Nucleus accumbens (tissue), 56 donors: ENCODE results near the gene PDGFRB.

Experiments used
- DNase-seq, 56 donors: peaks; one replicate each; lab custom pipeline; 2025; lab: John Stamatoyannopoulos, UW

PDGFRB gene

DNA sequence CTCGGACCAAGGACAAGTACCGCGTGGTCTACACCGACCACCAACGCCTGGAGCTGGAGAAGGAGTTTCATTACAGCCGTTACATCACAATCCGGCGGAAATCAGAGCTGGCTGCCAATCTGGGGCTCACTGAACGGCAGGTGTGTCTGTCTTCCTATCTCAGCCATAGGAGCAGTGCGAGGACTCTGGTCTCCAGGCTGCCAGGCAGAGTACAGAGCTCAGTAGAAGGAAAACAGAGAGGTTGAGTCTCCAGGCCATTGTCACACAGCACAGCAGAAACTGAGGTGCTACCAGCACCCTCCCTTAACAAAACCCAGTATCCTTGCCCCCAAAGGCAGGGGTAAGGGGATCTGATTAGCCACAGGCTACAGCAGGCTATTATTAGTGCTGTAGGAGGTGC lies 27.1 kb upstream of the PDGFRB start:
- no peak for DNase-seq

- DNase-seq: no peak
Measured at GRCh38 chr5:150181766-150182545, 26.3 kb upstream of the PDGFRB start.

DNA sequence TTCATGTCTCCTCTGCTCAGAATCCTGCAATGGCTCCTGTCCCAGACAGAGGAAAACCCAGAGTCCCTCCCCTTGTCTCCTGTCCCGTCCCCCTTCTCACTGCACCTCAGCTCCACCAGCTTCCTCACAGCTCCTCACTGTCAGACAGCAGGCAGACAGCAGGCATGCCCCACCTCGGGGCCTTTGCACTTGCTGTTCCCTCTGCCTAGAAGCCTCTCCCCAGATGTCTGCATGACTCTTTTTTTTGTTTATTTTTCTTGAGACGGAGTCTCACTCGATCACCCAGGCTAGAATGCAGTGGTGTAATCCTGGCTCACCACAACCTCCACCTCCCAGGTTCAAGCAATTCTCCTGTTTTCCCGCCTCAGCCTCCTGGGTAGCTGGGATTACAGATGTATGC lies 25.4 kb upstream of the PDGFRB start:
- no peak for DNase-seq

DNA sequence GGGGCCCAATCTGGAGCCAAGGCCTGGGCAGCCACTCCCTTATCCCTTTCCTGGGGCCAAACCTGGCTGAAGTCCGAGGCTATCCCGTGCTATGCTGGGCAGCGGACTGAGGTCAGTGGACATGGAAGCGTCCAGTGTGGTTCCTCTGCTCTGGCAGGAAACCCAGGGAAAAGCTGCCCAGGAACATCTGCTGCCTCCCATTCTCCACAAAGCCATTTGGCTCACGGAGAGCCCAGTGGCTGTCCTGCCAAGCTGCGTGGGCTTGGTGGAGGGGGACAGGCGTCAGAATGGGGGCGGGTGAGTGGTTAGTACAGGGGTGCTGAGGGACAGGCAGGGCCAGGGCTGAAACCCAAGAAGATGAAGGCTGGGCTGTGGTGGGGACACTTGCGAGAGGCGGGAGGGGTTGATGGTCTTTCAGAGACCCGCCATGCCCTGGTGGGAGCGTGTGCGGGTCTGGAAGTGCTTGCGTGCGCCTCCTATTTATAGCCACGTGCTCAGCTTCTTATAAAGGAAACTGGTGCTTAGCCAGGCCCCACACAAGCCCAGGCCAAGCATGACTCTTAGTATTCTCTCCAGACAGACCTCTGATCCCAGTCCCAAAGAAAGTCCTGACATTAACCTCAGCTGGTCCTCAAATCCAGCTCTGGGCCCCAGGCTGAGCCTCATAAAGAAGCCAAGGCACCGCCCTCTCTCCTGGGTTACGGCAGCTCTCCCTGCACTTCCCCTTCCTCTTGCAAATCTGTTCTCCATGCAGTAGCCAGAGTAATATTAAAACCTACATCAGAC lies 24.8 kb upstream of the PDGFRB start:
- peak in 51 of 56 donors; percentile 15 to 92 (median 66) for DNase-seq

DNA sequence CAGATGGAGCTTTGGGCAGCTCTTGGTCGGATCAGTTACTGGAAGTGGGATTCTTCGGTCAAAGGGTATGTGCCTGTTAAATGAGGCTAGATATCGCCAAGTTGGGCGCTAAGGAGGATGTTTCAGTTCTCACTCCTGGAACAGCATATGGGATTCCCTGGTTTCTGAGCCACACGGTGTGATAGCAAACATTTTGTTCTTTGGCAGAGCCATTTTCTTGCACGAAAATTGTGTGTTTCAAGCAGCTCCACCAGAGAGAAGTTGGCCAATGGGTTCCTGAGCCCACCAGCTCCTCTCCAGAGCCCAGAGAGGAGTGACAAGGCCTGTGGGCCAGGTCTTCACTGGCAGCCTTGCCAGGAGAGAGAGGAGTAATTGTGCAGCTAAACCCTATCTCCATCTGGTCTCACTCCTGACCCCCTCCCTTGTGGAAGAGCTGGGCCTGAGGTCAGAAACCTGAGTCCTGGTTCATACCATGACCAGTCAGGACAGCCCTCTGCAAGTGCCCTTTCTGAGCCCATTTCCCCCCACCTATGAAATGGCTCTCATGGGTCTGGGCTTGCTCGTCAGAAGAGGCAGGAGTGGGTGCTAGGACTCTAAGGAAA lies 23.5 kb upstream of the PDGFRB start:
- no peak for DNase-seq

DNA sequence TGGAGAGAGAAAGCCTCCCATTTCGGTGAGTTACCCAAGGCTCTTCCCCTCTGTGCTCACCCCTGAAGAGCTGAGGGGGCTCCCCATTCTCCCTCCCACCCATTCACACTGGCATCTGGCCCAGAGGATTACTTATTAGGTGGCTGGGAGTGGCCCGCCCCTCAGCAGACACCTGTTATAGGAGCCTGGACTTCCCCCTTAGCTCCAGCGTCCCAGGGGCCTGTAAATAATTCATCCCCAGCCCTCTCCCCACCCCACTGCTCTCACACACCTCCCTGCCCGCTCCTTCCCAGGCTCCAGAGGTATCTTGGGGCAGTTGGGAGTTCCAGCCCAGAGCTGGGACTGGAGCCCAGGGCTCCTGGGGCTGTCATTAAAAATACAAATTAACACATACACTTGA lies 22.6 kb upstream of the PDGFRB start:
- no peak for DNase-seq

DNA sequence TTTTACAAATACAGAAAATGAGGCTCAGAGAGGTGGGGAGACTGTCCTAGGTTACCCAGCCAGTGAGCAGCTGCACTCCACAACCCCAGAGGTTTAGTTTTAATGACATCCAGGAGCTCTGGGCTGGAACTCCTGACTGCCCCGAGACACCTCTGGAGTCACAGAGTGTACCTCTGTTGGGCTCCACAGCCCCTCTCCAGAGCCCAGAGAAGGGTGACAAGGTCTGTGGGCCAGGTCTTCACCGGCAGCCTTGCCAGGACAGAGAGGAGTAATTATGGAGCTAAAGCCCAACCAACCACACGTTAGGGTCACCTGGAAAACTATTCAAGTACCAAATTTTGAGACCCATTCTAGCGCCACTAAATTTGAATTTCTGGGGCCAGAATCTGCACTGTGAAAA lies 22.1 kb upstream of the PDGFRB start:
- DNase-seq: no peak

DNA sequence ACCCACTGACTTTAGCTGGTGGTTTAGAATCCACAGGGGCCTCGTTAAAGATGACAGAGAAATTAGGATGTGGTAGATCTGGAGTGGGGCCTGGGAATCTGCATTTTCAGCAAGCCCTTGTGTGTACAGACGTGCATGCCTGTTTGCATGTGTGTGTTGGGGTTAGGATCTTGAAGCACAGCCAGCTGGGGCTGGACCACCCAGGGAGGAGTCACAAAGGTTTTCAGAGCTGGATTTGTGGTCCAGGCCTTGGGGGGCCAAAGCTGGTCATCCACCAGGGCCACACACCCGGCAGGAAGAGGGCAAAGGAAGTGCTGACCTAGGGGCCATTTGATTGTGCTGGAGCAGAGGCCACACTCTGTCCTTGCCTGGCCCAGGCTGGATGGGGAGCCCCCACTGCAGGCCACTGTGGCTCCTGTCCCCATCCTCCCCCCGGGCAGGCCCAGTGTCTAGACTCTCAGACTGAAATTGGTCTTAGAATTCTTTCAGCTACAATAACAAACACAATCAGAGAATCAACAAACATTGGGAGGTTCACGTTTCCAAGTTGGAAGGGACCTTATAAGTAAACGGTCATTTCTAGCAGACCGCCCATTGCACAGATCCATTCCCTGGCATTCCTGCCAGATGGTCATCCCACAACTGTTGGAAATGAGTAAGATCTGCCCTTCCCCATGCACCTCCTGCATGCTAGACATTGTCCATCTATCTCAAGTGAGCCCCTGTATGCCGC lies 21.3 kb upstream of the PDGFRB start:
- no peak for DNase-seq

DNA sequence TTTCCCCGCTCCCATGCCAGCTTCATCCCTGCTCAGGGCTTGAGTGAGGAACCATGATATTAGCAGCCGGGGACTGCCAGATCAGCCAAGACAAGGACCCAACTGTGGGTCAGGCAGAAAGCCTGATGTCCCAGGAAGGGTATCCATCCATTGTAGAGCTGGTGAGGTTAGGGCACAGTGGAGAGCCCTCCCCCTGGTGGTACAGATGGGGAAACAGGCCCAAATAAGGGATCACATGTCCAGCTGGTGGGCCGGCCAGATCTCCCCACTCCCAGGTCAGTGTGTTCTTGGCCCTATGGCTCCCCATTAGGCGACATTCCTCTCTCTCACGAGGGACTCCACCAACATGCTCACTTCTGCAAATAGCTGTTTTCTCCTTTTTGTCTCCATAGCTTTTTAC lies 19.9 kb upstream of the PDGFRB start:
- DNase-seq: no peak

DNA sequence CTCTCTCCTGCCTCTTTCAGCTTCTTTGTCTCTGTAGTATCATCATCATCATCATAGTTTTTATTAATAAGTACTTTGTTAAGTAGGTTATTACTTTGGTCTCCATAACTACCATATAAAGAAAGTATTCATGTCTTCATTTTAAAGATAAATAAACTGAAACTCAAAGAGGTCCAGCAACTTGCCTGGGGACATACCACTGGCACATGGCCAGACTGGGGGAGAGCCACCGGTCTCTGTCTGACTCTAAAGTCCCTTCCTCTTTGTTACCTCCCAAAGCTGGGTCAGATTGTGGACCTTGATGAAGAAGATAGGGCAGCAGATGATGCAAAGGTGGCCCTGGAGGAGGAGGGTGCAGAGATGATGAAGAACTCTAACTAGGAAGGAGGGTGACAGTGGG lies 19.4 kb upstream of the PDGFRB start:
- no peak for DNase-seq

GRCh38 chr5:150174285-150174684 lies 18.6 kb upstream of the PDGFRB start:
- no peak for DNase-seq

- no peak for DNase-seq
Measured at GRCh38 chr5:150173161-150173560, 17.5 kb upstream of the PDGFRB start.

GRCh38 chr5:150172556-150172955 lies 16.9 kb upstream of the PDGFRB start:
- DNase-seq: no peak

- DNase-seq: no peak
Measured at GRCh38 chr5:150172145-150172544, 16.5 kb upstream of the PDGFRB start.

GRCh38 chr5:150168864-150169263 lies 13.2 kb upstream of the PDGFRB start:
- no peak for DNase-seq

GRCh38 chr5:150167908-150168307 lies 12.3 kb upstream of the PDGFRB start:
- no peak for DNase-seq

- no peak for DNase-seq
Measured at GRCh38 chr5:150167512-150167850, 11.8 kb upstream of the PDGFRB start.

- no peak for DNase-seq
Measured at GRCh38 chr5:150166650-150167511, 11.2 kb upstream of the PDGFRB start, which contains the start of gene CDX1. Gene CDX1 (plus strand): TSS chr5:150166778. CDS start chr5:150166877, 99 bp downstream.

DNA sequence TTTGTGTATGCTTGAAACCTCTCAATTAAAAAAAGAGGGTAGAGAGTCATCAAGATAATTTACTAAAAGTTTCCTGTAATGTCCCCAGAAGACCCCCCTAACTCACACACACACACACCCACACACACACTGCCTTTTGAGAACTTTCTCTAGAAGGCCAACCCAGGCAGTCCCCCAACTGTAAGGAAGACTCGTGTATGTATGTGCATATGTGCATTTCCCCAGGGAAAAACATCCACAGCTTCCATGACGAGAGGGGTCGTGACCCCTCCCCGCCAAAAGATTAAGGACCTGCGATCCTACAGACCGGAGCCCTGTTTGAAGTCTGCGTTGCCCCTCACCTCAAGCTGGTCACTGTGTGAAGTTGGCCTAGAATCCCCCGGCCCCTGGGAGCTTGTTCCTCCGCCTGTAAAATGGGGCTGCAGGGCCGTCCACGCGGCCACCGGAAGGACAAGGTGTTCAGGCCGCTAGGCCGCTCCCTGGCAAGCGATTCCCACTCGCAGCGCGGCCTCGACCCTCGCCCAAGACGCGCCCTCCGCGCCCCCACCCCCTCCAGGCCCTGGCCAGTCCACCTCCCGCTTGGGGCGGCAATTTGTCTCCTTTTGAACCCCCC lies 10.5 kb upstream of the PDGFRB start:
- no peak for DNase-seq
